H9 (cell line): ENCODE results near the gene IGBP1. TPM values are rescaled to one million over a fixed set of nuclear protein-coding genes. Genes with fewer than 3 reads are reported as not detected.

Experiments
- DNase-seq: peaks from one replicate; pipeline ENCODE4 v3.0.0-alpha.2; 2017
- H2AFZ ChIP-seq: one replicate; pipeline ENCODE4 v1.6.1; 2013; ENCODE audit warnings: mild to moderate bottlenecking, low read length, control low read depth, moderate library complexity
- H2AK5ac ChIP-seq: 2 replicates; pipeline ENCODE4 v1.6.1; 2013; ENCODE audit warnings: low read length, control low read depth, mixed read lengths; ENCODE audit not compliant: insufficient read length
- H2BK120ac ChIP-seq: one replicate; pipeline ENCODE4 v1.6.1; 2013; ENCODE audit warnings: low read depth, mild to moderate bottlenecking, low read length, control low read depth, inconsistent platforms; ENCODE audit not compliant: poor library complexity, severe bottlenecking
- H2BK12ac ChIP-seq: 2 replicates; pipeline ENCODE4 v1.6.1; 2013; ENCODE audit warnings: low read length, control low read depth, mixed read lengths, low read depth; ENCODE audit not compliant: insufficient read length
- H2BK15ac ChIP-seq: 2 replicates; pipeline ENCODE4 v1.6.1; 2013; ENCODE audit warnings: low read depth, low read length, control low read depth
- H2BK20ac ChIP-seq: one replicate; pipeline ENCODE4 v1.6.1; 2013; ENCODE audit warnings: low read depth, mild to moderate bottlenecking, low read length, control low read depth, inconsistent platforms; ENCODE audit not compliant: poor library complexity, severe bottlenecking
- H2BK5ac ChIP-seq: 2 replicates; pipeline ENCODE4 v1.6.1; 2013; ENCODE audit warnings: low read length, control low read depth, mixed read lengths; ENCODE audit not compliant: insufficient read length
- H3K14ac ChIP-seq: 2 replicates; pipeline ENCODE4 v1.6.1; 2013; ENCODE audit warnings: low read length, control low read depth; ENCODE audit not compliant: insufficient read depth
- H3K18ac ChIP-seq: 2 replicates; pipeline ENCODE4 v1.6.1; 2013; ENCODE audit warnings: low read depth, mild to moderate bottlenecking, mixed read lengths, low read length, control low read depth; ENCODE audit not compliant: insufficient read length
- H3K23ac ChIP-seq: 2 replicates; pipeline ENCODE4 v1.6.1; 2013; ENCODE audit warnings: low read length, control low read depth, mixed read lengths, low read depth; ENCODE audit not compliant: insufficient read length
- H3K23me2 ChIP-seq: 2 replicates; pipeline ENCODE4 v1.6.1; 2013; ENCODE audit warnings: low read depth, mild to moderate bottlenecking, mixed read lengths, low read length, control low read depth; ENCODE audit not compliant: insufficient read length, poor library complexity, severe bottlenecking
- H3K27ac ChIP-seq: 2 replicates; pipeline ENCODE4 v1.5.1; 2013; ENCODE audit warnings: low read length, control low read depth, mixed read lengths, low read depth; ENCODE audit not compliant: insufficient read length
- H3K27me3 ChIP-seq: 2 replicates; pipeline ENCODE4 v1.6.1; 2013; ENCODE audit warnings: low read length, control low read depth, inconsistent platforms; ENCODE audit not compliant: insufficient read depth
- H3K4ac ChIP-seq: 2 replicates; pipeline ENCODE4 v1.6.1; 2013; ENCODE audit warnings: low read depth, mild to moderate bottlenecking, control low read depth, inconsistent platforms, low read length, moderate library complexity
- H3K4me1 ChIP-seq: 2 replicates; pipeline ENCODE4 v1.6.1; 2013; ENCODE audit warnings: low read length, control low read depth, inconsistent platforms; ENCODE audit not compliant: insufficient read depth
- H3K4me2 ChIP-seq: 2 replicates; pipeline ENCODE4 v1.6.1; 2013; ENCODE audit warnings: low read length, control low read depth, mixed read lengths; ENCODE audit not compliant: insufficient read length, insufficient read depth
- H3K56ac ChIP-seq: 2 replicates; pipeline ENCODE4 v1.6.1; 2013; ENCODE audit warnings: low read depth, mild to moderate bottlenecking, mixed read lengths, low read length, control low read depth; ENCODE audit not compliant: insufficient read length
- H3K79me1 ChIP-seq: 2 replicates; pipeline ENCODE4 v1.6.1; 2013; ENCODE audit warnings: low read depth, mild to moderate bottlenecking, moderate library complexity, low read length, control low read depth, inconsistent platforms; ENCODE audit not compliant: insufficient read depth, poor library complexity, severe bottlenecking
- H3K79me2 ChIP-seq: 2 replicates; pipeline ENCODE4 v1.6.1; 2013; ENCODE audit warnings: low read length, control low read depth, inconsistent platforms; ENCODE audit not compliant: insufficient read depth
- H3K9ac ChIP-seq: 2 replicates; pipeline ENCODE4 v1.6.1; 2013; ENCODE audit warnings: low read length, control low read depth, mixed read lengths; ENCODE audit not compliant: insufficient read length; ENCODE audit errors: extremely low read depth
- H3K9me3 ChIP-seq: one replicate; pipeline ENCODE4 v1.6.1; 2013; ENCODE audit warnings: low read depth, low read length, inconsistent platforms; ENCODE audit not compliant: control insufficient read depth
- H3T11ph ChIP-seq: one replicate; pipeline ENCODE4 v1.6.1; 2013; ENCODE audit warnings: mild to moderate bottlenecking, low read length, control low read depth, inconsistent platforms
- H4K20me1 ChIP-seq: one replicate; pipeline ENCODE4 v1.6.1; 2013; ENCODE audit not compliant: control insufficient read depth, insufficient read length, insufficient read depth
- H4K5ac ChIP-seq: 2 replicates; pipeline ENCODE4 v1.6.1; 2013; ENCODE audit warnings: low read depth, mild to moderate bottlenecking, mixed read lengths, low read length, control low read depth; ENCODE audit not compliant: insufficient read length
- H4K8ac ChIP-seq: replicated peaks from 2 replicates; pipeline ENCODE4 v1.6.1; 2013; ENCODE audit warnings: low read length, control low read depth, mixed read lengths, low read depth; ENCODE audit not compliant: insufficient read length
- H4K91ac ChIP-seq: 2 replicates; pipeline ENCODE4 v1.6.1; 2013; ENCODE audit warnings: low read depth, mild to moderate bottlenecking, moderate library complexity, mixed read lengths, low read length, control low read depth; ENCODE audit not compliant: insufficient read length
- H3K27ac Mint-ChIP-seq, 3 experiments: 2 replicates in 2 of 3; 3 replicates in 1 of 3; pipeline ENCODE4 v1.8.0; 2020 to 2021; ENCODE audit warnings: mixed read lengths in 3 of 3, mild to moderate bottlenecking in 1 of 3, moderate library complexity in 1 of 3
- H3K27me3 Mint-ChIP-seq: 2 replicates; pipeline ENCODE4 v1.8.0; 2021; ENCODE audit warnings: low read depth, mild to moderate bottlenecking, moderate library complexity, mixed read lengths
- H3K36me3 Mint-ChIP-seq, 3 experiments: 2 replicates in 2 of 3; 3 replicates in 1 of 3; pipeline ENCODE4 v1.8.0; 2020 to 2021; ENCODE audit warnings: low read depth in 3 of 3, mixed read lengths in 3 of 3; ENCODE audit not compliant: insufficient read depth in 1 of 3
- H3K4me1 Mint-ChIP-seq, 2 experiments: 2 replicates each; pipeline ENCODE4 v1.8.0; 2020; ENCODE audit warnings: mixed read lengths in 2 of 2
- H3K4me3 Mint-ChIP-seq, 2 experiments: 2 replicates in 1 of 2; 3 replicates in 1 of 2; pipeline ENCODE4 v1.8.0; 2020 to 2021; ENCODE audit warnings: mild to moderate bottlenecking in 2 of 2, mixed read lengths in 2 of 2, moderate library complexity in 1 of 2
- H3K9me3 Mint-ChIP-seq, 2 experiments: 2 replicates in 1 of 2; 3 replicates in 1 of 2; pipeline ENCODE4 v1.8.0; 2020; ENCODE audit warnings: mild to moderate bottlenecking in 2 of 2, mixed read lengths in 2 of 2, moderate library complexity in 1 of 2
- CTCF ChIP-seq: fragments of 200-600 bp; sonication (generic); conservative IDR thresholded peaks from 3 replicates; pipeline ENCODE4 v1.8.0; 2021; ENCODE audit warnings: antibody characterized with exemption, mild to moderate bottlenecking
- WGBS: extraction: QIAGEN DNeasy Blood & Tissue Kit; methylation state at CpG from one replicate; pipeline ENCODE4 v1.1.7; 2013; ENCODE audit warnings: missing lambda C conversion rate, low lambda C conversion rate, mixed read lengths; ENCODE audit not compliant: insufficient read length; ENCODE audit errors: extremely low coverage; 5-methylcytosine and 5-hydroxymethylcytosine counted together
- total RNA-seq: library from RNA; stranded (reverse); gene quantifications from 2 replicates; pipeline ENCODE4 v1.2.1, GENCODE V29; 2021

Gene IGBP1
- total RNA-seq, 1 experiment from 2014 or later: 45.0 TPM

- Histone ChIP-seq H3K9ac (no peak overlapping the region), H3K27me3 (no peaks in the 10 kb centered on the region), H3K4me1 (no peaks in the 10 kb centered on the region), H4K91ac (no peak overlapping the region), H4K20me1 (no peaks in the 10 kb centered on the region), H2BK20ac (no peak overlapping the region), H3K9me3 (peaks cover 41% of the 10 kb centered on the region), H3K4me2 (no peak overlapping the region), H4K5ac (no peak overlapping the region), H3K18ac (no peak overlapping the region), H4K8ac (no peak overlapping the region), H2BK12ac (no peak overlapping the region), H2BK5ac (no peak overlapping the region), H3K27ac (no peak overlapping the region), H3K79me2 (no peaks in the 10 kb centered on the region), H2AFZ (no peak overlapping the region), H3T11ph (no peak overlapping the region), H3K23ac (no peak overlapping the region), H3K4ac (no peak overlapping the region), H3K56ac (no peak overlapping the region), H3K23me2 (no peaks in the 10 kb centered on the region), H2BK120ac (no peak overlapping the region), H2AK5ac (no peak overlapping the region), H3K79me1 (no peaks in the 10 kb centered on the region), H3K14ac (no peak overlapping the region), H2BK15ac (no peak overlapping the region)
- peaks cover 49 to 64% of the 10 kb centered on the region in 2 experiments for H3K9me3 Mint-ChIP-seq
- TF ChIP-seq CTCF: no peak
- no peak overlapping the region for H3K27ac Mint-ChIP-seq
- no peaks in the 10 kb centered on the region for H3K27me3 Mint-ChIP-seq
- no peak overlapping the region for H3K4me3 Mint-ChIP-seq
- H3K36me3 Mint-ChIP-seq: peaks cover 18 to 45% (median 43%) of the 10 kb centered on the region in 3 experiments; a peak in 6 of 7 replicates
- no CpG with 5 or more reads among the region's 2 CpGs for WGBS
- DNase-seq: no peak
- no peaks in the 10 kb centered on the region for H3K4me1 Mint-ChIP-seq
These were observed 8.1 kb downstream of the IGBP1 start for GRCh38 chrX:70141373-70141772.
